Esophagus muscularis mucosa (tissue), 4 donors: ENCODE measurements around the gene ASTN2. TPM values are rescaled to one million over a fixed set of nuclear protein-coding genes. Genes with fewer than 3 reads are reported as not detected.

Source experiments
- DNase-seq: peaks from one replicate; pipeline ENCODE4 v3.0.0-alpha.2; 2017; ENCODE audit errors: extremely low spot score
- H3K27ac ChIP-seq, 4 donors: fragments of 200-600 bp; sonication (generic); replicated peaks in 1 of 4; 1 replicate in 3 of 4; 2 replicates in 1 of 4; pipeline ENCODE4 v1.5.1; 2016 to 2019; ENCODE audit warnings: mild to moderate bottlenecking in 1 of 4
- H3K27me3 ChIP-seq, 4 donors: fragments of 200-600 bp; sonication (generic); one replicate each; pipeline versions ENCODE4 v1.5.1 to v1.6.0; 2016 to 2019
- H3K36me3 ChIP-seq, 4 donors: fragments of 200-600 bp; sonication (generic); one replicate each; pipeline ENCODE4 v1.5.1; 2016 to 2019
- H3K4me1 ChIP-seq, 4 donors: fragments of 200-600 bp; sonication (generic); one replicate each; pipeline ENCODE4 v1.5.1; 2016 to 2019
- H3K4me3 ChIP-seq, 4 donors: fragments of 200-600 bp; sonication (generic); 1 replicate in 2 of 4; 2 replicates in 2 of 4; pipeline ENCODE4 v1.5.1; 2016 to 2019; ENCODE audit warnings: mild to moderate bottlenecking in 4 of 4, moderate library complexity in 1 of 4
- H3K9me3 ChIP-seq, 4 donors: fragments of 200-600 bp; sonication (generic); 1 replicate in 3 of 4; 2 replicates in 1 of 4; pipeline ENCODE4 v1.5.1; 2016 to 2019
- CTCF ChIP-seq, 3 experiments: fragments of 200-600 bp in 2 of 3; fragments of 450-650 bp in 1 of 3; sonication (generic) in 2 of 3; IDR thresholded peaks; one replicate each; pipeline ENCODE4 v1.5.1; 2017 to 2019; ENCODE audit warnings: antibody characterized with exemption in 3 of 3, mild to moderate bottlenecking in 2 of 3, moderate library complexity in 1 of 3
- EP300 ChIP-seq: sonication (generic); formaldehyde crosslinking; IDR thresholded peaks from one replicate; pipeline ENCODE4 v1.6.1; 2017; ENCODE audit warnings: antibody characterized with exemption
- POLR2A ChIP-seq: fragments of 450-650 bp; IDR thresholded peaks from one replicate; pipeline ENCODE4 v1.6.1; 2017; ENCODE audit warnings: antibody characterized with exemption, moderate library complexity, mild to moderate bottlenecking, low read depth
- POLR2AphosphoS5 ChIP-seq, 2 donors: sonication (generic); formaldehyde crosslinking; IDR thresholded peaks; one replicate each; pipeline ENCODE4 v1.6.1; 2017; ENCODE audit warnings: antibody characterized with exemption in 2 of 2
- WGBS: methylation state at CpG from one replicate; pipeline ENCODE4 v1.1.5; 2018; 5-methylcytosine and 5-hydroxymethylcytosine counted together
- intact Hi-C: fragments of 100-400 bp; cut with DNase I; formaldehyde crosslinking; loops from one replicate; pipeline ENCODE4 v1.15.1; 2023
- total RNA-seq, 4 donors: library from RNA; depleted of rRNA; stranded (reverse); fragments of >200 nt; gene quantifications; one replicate each; pipeline versions ENCODE4 v1.1.0 to v1.2.1, GENCODE V29; 2016

Gene ASTN2
- total RNA-seq, 4 donors from 2014 or later, result 4.2 to 6.9 (median 5.5) TPM

- Histone ChIP-seq H3K4me1 (no peaks in the 10 kb centered on the region), H3K27ac (no peak overlapping the region), H3K36me3 (no peaks in the 10 kb centered on the region), H3K27me3 (no peaks in the 10 kb centered on the region), H3K4me3 (no peak overlapping the region), H3K9me3 (no peaks in the 10 kb centered on the region)
- TF ChIP-seq EP300 (no peak), POLR2AphosphoS5 (IDR thresholded peaks at IDR 0.05) (no peak), CTCF (IDR thresholded peaks at IDR 0.05) (no peak), POLR2A (no peak)
- WGBS, result 92% methylated on average over 1 of the region's 1 CpG
- DNase-seq, result no peak
- intact Hi-C loops, result no loop called here
Measured at GRCh38 chr9:116501871-116502270, 913.0 kb downstream of the ASTN2 start.

- Histone ChIP-seq H3K27ac (no peak overlapping the region), H3K9me3 (no peaks in the 10 kb centered on the region), H3K27me3 (no peaks in the 10 kb centered on the region), H3K4me1 (no peaks in the 10 kb centered on the region), H3K36me3 (no peaks in the 10 kb centered on the region), H3K4me3 (no peak overlapping the region)
- TF ChIP-seq POLR2A, result no peak
- TF ChIP-seq EP300, result no peak
- TF ChIP-seq POLR2AphosphoS5 (IDR thresholded peaks at IDR 0.05), result no peak
- no peak for TF ChIP-seq CTCF (IDR thresholded peaks at IDR 0.05)
- no peak for DNase-seq
- WGBS, result 79% methylated on average over 5 of the region's 5 CpGs
- intact Hi-C loops, result no loop called here
Measured at GRCh38 chr9:116499986-116500871, 914.6 kb downstream of the ASTN2 start.

GRCh38 chr9:116499434-116499833 lies 915.4 kb downstream of the ASTN2 start:
- Histone ChIP-seq H3K27me3 (no peaks in the 10 kb centered on the region), H3K4me1 (no peaks in the 10 kb centered on the region), H3K36me3 (no peaks in the 10 kb centered on the region), H3K27ac (no peak overlapping the region), H3K4me3 (no peak overlapping the region), H3K9me3 (no peaks in the 10 kb centered on the region)
- DNase-seq, result no peak
- intact Hi-C loops, result no loop called here
- TF ChIP-seq POLR2A (no peak), CTCF (IDR thresholded peaks at IDR 0.05) (no peak), POLR2AphosphoS5 (IDR thresholded peaks at IDR 0.05) (no peak)

- Histone ChIP-seq H3K9me3 (no peaks in the 10 kb centered on the region), H3K27ac (no peak overlapping the region), H3K4me1 (no peaks in the 10 kb centered on the region), H3K36me3 (no peaks in the 10 kb centered on the region), H3K27me3 (no peaks in the 10 kb centered on the region), H3K4me3 (no peak overlapping the region)
- TF ChIP-seq POLR2AphosphoS5 (IDR thresholded peaks at IDR 0.05) (no peak), POLR2A (no peak)
- DNase-seq, result no peak
- intact Hi-C loops, result no loop called here
- WGBS, result 75% methylated on average over 6 of the region's 6 CpGs
Measured at GRCh38 chr9:116497095-116497890, 917.6 kb downstream of the ASTN2 start.

GRCh38 chr9:116496167-116496566 lies 918.7 kb downstream of the ASTN2 start:
- Histone ChIP-seq H3K4me3 (no peak overlapping the region), H3K9me3 (no peaks in the 10 kb centered on the region), H3K27ac (no peak overlapping the region), H3K36me3 (no peaks in the 10 kb centered on the region), H3K4me1 (no peaks in the 10 kb centered on the region), H3K27me3 (no peaks in the 10 kb centered on the region)
- WGBS, result 50% methylated on average over 1 of the region's 1 CpG
- no peak for DNase-seq
- no peak for TF ChIP-seq EP300
- TF ChIP-seq POLR2AphosphoS5 (IDR thresholded peaks at IDR 0.05), result no peak
- no peak for TF ChIP-seq CTCF (IDR thresholded peaks at IDR 0.05)
- TF ChIP-seq POLR2A, result no peak
- intact Hi-C loops, result no loop called here
